HG03460 (cell line): ENCODE measurements around the gene ITCH.
"Not testable (repeated sequence)": the region's sequence is repeated elsewhere in the genome, so short reads cannot be mapped to it uniquely, and the experiment has no call there.

Experiments
- ATAC-seq: cut with Tn5 transposase; IDR thresholded peaks from one replicate; pipeline ENCODE4 v1.9.1; 2021; ENCODE audit not compliant: unreplicated experiment

The ITCH gene

GRCh38 chr20:34412453-34412852, 49.4 kb downstream of the ITCH start:
- no peak for ATAC-seq

GRCh38 chr20:34414525-34414924, 51.5 kb downstream of the ITCH start:
- not testable (repeated sequence) for ATAC-seq

- peak; percentile 60 for ATAC-seq
These were observed 52.0 kb downstream of the ITCH start for GRCh38 chr20:34415079-34415478.

- no peak for ATAC-seq
These were observed 57.1 kb downstream of the ITCH start for GRCh38 chr20:34420146-34420545.

DNA sequence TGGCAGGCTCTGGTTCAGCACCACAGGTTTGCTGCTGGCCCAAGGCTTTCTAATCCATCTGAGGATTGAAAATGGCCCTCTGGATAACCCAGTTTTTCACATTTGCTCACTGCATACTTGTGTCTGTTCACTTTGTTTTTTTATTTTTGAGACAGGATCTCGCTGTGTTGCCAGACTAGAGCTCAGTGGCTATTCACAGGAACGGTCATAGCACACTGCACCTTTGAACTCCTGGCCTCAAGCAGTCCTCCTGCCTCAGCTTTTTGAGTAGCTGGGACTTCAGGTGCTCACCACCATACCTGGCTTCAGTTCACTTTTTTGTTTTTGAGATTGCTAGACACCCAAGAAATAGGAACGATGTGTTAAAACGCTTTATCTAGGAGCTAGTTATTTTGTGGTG, 57.9 kb downstream of the ITCH start:
- ATAC-seq, result no peak

GRCh38 chr20:34421766-34422466, 58.8 kb downstream of the ITCH start:
- ATAC-seq, result no peak

- ATAC-seq, result not testable (repeated sequence)
These were observed 62.1 kb downstream of the ITCH start for GRCh38 chr20:34425032-34425690.

DNA sequence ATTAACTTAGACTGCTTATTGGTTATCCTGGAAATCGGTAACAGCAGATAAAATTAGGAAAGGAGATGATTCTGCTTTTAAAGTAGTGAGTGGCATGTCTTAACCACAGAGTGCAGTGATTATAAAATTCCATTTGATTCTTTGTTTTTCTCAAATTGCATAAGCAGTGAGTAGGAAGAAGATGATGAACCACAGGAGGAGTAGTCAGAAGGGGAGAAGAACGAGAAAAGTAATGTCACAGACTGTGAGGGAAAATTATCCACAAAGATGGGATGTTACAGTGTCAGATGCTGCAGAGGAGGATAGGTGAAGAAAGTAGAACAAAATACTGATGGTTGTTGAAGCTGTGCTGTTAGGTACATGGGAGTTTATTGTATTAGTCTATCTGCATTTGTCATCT, 63.0 kb downstream of the ITCH start:
- ATAC-seq, result no peak

- no peak for ATAC-seq
These were observed 64.3 kb downstream of the ITCH start for GRCh38 chr20:34427331-34427730.

GRCh38 chr20:34427784-34428183, 64.7 kb downstream of the ITCH start:
- no peak for ATAC-seq

- ATAC-seq, result no peak
These were observed 68.1 kb downstream of the ITCH start for GRCh38 chr20:34431168-34431567.

DNA sequence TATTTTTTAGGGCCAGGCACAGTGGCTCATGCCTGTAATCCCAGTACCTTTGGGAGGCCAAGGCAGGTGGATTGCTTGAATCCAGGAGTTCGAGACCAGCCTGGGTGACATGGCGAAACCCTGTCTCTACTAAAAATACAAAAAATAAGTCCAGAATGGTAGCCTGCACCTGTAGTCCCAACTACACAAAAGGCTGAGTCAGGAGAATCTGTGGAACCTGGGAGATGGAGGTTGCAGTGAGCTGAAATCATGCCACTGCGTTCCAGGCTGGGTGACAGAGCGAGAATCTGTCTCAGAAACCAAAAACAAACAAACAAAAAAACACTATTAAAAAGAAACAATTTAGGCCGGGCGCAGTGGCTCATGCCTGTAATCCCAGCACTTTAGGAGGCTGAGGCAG, 69.6 kb downstream of the ITCH start:
- not testable (repeated sequence) for ATAC-seq

DNA sequence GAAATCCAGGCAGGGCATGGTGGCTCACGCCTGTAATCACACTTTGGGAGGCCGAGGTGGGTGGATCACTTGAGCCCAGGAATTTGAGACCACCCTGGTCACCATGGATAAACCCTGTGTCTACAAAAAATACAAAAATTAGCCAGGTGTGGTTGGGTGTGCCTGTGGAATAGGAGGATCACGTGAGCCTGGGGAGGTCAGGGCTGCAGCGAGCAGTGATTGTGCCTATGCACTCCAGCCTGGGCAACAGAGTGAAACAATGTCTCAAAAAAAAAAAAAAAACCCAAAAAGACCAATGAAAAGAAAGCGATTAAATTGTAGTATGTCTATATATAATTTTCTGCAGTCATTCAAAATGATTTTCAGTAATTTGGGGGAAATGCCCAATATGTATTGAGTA, 70.3 kb downstream of the ITCH start:
- ATAC-seq, result no peak

GRCh38 chr20:34435589-34435988, 72.5 kb downstream of the ITCH start:
- ATAC-seq, result no peak

GRCh38 chr20:34437330-34437986, 74.4 kb downstream of the ITCH start:
- no peak for ATAC-seq

DNA sequence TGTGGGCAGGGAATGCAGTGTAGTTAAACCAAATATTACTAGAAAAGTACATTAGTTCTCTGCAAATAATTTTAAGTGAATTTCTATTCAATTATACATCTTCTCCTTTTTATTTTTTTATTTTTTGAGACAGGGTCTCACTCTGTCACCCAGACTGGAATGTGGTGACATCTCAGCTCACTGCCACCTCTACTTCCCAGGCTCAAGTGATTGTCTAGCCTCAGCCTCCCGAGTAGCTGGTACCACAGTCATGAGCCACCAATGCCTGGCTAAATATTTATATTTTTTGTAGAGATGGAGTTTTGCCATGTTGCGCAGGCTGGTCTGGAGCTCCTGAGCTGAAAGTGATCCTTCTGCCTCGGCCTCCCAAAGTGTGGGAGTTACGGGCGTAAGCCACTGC, 76.1 kb downstream of the ITCH start:
- no peak for ATAC-seq

- not testable (repeated sequence) for ATAC-seq
These were observed 78.3 kb downstream of the ITCH start for GRCh38 chr20:34441423-34441822.

- no peak for ATAC-seq
These were observed 80.5 kb downstream of the ITCH start for GRCh38 chr20:34443546-34443945.

- no peak for ATAC-seq
These were observed 82.3 kb downstream of the ITCH start for GRCh38 chr20:34445177-34446065.

DNA sequence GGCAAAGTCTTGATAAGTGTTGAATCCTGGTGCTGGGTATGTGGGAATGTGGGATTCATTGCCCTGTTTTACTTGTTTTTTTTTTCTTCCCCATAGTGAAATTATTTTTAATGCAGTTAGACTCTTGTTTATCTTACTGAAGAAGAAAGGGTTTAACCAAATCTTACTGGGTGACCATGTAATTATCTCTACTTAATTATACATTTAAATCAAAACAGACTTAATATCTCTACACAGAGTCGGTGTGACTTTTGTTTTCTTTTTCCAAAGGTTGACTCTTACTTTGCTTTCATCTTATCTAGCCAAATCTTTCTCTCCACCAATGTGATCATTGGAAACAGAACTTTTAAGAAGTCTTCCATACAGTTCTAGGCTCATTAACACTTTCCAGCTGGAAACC, 85.4 kb downstream of the ITCH start:
- ATAC-seq, result no peak
